Measurements from ENCODE around the gene TSC2.
"Not testable (repeated sequence)": the region's sequence is repeated elsewhere in the genome, so short reads cannot be mapped to it uniquely, and the experiment has no call there.

The TSC2 gene

GRCh38 chr16:2122429-2122828 lies 74.6 kb downstream of the TSC2 start:
- no peak for TF ChIP-seq CTCF (conservative IDR thresholded peaks at IDR 0.05)
- H3K27ac ChIP-seq, result no peak overlapping the region

- H3K27ac ChIP-seq, result not testable (repeated sequence)
Measured at GRCh38 chr16:2122934-2123683, 75.3 kb downstream of the TSC2 start.

GRCh38 chr16:2123706-2124376 lies 76.1 kb downstream of the TSC2 start:
- not testable (repeated sequence) for H3K27ac ChIP-seq

GRCh38 chr16:2124377-2124693 lies 76.5 kb downstream of the TSC2 start:
- H3K27ac ChIP-seq, result not testable (repeated sequence)

- H3K27ac ChIP-seq, result not testable (repeated sequence)
Measured at GRCh38 chr16:2124694-2125444, 77.1 kb downstream of the TSC2 start.

GRCh38 chr16:2125609-2126008 lies 77.8 kb downstream of the TSC2 start:
- H3K27ac ChIP-seq, result not testable (repeated sequence)

- H3K27ac ChIP-seq, result not testable (repeated sequence)
Measured at GRCh38 chr16:2126161-2126743, 78.5 kb downstream of the TSC2 start.

GRCh38 chr16:2126928-2127556 lies 79.3 kb downstream of the TSC2 start:
- H3K27ac ChIP-seq, result 0 out of 2 replicates have a peak overlapping the region, but pooled peaks have one; percentile 19

GRCh38 chr16:2127630-2128280 lies 80.0 kb downstream of the TSC2 start:
- 0 out of 2 replicates have a peak overlapping the region, but pooled peaks have one; percentile 19 for H3K27ac ChIP-seq

- H3K27ac ChIP-seq, result not testable (repeated sequence)
Measured at GRCh38 chr16:2129251-2129650, 81.5 kb downstream of the TSC2 start.

- H3K27ac ChIP-seq, result not testable (repeated sequence)
Measured at GRCh38 chr16:2129890-2130447, 82.2 kb downstream of the TSC2 start.

GRCh38 chr16:2133797-2134196 lies 86.0 kb downstream of the TSC2 start:
- not testable (repeated sequence) for H3K27ac ChIP-seq

- H3K27ac ChIP-seq, result peak overlapping the region; percentile 45; the same call in 1 of the 2 replicates
Measured at GRCh38 chr16:2135071-2135470, 87.3 kb downstream of the TSC2 start.

GRCh38 chr16:2135770-2136490 lies 88.1 kb downstream of the TSC2 start, which contains the start of gene PKD1:
Gene PKD1, minus strand, starts transcription at chr16:2135898. Its CDS starts 209 bp downstream, at chr16:2135689.
- H3K27ac ChIP-seq, result peak within 1 kb of the TSS; percentile 45; the same call in 1 of the 2 replicates
